NCI-H2171 treated with DMSO at 0.1 percent for 48 hours (cell line): Measurements from ENCODE around the gene PIWIL4.

Source experiments
- DNase-seq: peaks from one replicate; lab custom pipeline; 2025; lab: John Stamatoyannopoulos, UW

PIWIL4 gene

DNA sequence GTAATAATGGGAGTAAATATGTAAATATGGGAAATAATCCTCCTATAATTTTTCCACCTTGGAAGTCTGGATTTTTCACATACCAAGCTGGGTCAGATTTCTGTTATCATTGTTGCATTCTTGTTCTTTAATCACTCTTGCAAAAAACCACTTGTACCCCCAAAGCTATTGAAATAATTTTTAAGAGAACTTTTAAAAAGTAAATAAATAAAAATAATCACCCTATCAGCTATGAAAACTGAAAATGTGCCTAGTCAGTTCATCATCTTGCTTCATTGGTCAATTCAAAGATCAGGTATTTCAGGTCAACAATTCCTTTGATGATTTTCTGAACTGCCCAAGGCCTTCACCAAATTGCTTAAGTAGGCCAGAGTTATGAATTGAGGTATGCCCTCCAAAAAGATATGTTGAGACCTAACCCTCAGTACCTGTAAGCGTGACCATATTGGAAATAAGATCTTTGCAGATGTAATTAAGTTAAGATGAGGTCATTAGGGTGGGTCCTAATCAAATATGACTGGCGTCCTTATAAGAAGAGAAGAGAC, 95.8 kb downstream of the PIWIL4 start:
- no peak for DNase-seq

DNA sequence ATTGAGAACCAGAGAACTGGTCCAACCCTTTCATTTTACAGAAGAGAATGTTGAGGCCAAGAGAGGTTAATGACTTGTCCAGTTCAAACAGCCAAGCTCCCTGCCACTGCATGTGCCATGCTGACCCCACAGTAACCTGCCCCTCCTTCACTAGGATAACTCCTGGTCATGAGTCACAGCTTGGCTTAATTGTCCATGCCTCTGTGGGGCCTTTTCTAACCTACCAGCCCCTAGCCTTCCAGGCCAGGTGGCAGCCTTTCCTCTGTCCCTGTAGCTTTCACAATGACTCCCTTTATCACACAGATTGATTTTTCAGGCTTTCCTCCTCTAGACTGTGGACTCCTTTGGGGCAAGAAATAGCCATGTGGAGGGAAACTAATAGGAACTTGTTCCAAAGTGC, 97.2 kb downstream of the PIWIL4 start:
- no peak for DNase-seq

- no peak for DNase-seq
These were observed 98.0 kb downstream of the PIWIL4 start for GRCh38 chr11:94665116-94665659.

DNA sequence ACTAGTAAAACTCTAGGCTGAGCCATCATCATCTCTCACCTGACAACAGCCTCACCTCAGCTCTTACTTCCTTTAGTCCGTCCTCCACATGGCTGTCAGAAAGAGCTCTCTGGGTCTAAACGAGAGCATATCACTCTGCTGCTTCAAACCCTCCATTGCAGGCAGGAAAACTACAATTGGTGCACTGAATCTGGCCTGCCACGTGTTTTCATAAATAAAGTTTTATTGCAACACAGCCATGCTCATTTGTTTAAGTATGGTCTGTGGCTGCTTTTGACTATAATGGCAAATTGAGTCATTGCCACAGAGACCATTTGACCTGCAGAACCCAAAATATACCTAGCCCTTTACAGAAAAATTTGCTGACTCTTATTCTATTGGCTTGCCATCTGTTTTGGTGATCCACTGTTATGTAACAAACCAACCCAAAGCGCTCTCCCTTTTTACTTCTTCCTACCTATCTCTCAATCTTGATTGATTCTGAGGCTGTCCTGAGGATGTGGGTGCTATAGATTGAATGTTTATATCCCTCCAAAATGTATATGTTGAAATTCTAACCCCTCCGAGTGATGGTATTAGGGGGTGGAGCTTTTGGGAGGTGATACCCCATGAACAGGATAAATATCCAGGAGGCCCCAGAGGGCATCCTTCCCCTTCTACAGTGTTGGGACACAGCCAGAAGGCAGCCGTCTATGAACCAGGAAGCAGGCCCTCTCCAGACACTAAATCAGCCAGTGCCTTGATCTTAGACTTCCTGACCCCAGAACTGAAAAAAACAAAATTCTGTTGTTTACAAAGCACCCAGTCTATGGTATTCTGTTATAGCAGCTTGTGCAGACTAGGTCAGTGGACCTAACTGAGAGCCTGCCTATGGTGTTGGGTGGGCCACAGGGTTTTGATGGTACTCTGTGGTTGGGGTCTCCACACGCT, 99.9 kb downstream of the PIWIL4 start:
- DNase-seq = no peak

GRCh38 chr11:94668212-94668793, 101.1 kb downstream of the PIWIL4 start:
- DNase-seq = no peak

DNA sequence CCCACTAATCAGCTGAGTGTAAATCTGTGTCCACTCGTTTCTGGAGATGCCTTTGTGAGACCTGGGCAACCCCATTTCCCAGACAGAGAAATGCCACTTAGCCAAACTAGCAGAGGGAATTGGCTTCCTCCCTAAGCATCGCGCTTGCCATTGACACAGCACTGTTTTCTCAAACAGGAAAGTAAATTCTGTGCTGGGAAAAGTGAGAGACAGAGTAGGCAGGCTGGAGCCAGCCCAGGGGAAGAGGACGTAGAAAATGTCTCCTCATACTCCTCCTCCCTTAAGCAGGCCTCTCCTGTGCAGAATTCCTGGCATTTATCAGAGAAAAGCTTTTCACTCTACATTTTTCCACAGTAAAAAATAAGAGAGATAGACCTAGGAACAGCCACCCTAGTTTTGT, 101.9 kb downstream of the PIWIL4 start:
- DNase-seq = no peak
